Naive thymus-derived CD4-positive, alpha-beta T cell (primary cell): ENCODE results near the gene PLCL2. TPM values are rescaled to one million over a fixed set of nuclear protein-coding genes. Genes with fewer than 3 reads are reported as not detected.

Experiments used
- ATAC-seq: fragments of 150-1000 bp; cut with Tn5 transposase; 2 replicates; pipeline ENCODE4 v1.10.0; 2021; ENCODE audit warnings: mild to moderate bottlenecking, moderate library complexity
- CTCF ChIA-PET: fragments of 350-600 bp; sonication (Branson Sonifier 250); formaldehyde crosslinking; loops from one replicate; lab custom pipeline; 2021; ENCODE audit warnings: antibody characterized with exemption; lab: Charles Lee
- POLR2A ChIA-PET: fragments of 350-600 bp; sonication (Branson Sonifier 250); formaldehyde crosslinking; loops from one replicate; lab custom pipeline; 2021; ENCODE audit warnings: antibody characterized with exemption, inconsistent platforms; lab: Charles Lee
- DNase-seq, 9 donors: peaks; one replicate each; pipeline versions ENCODE4 v3.0.0 to v3.0.0-alpha.2; 2020 to 2022; ENCODE audit warnings: mixed read lengths in 1 of 9
- H3K27ac ChIP-seq: one replicate; pipeline ENCODE4 v1.7.0; 2013; ENCODE audit warnings: mild to moderate bottlenecking, low read depth, low read length, moderate library complexity
- H3K27me3 ChIP-seq, 2 donors: one replicate each; pipeline ENCODE4 v1.7.0; 2013; ENCODE audit warnings: low read length in 2 of 2, mild to moderate bottlenecking in 2 of 2, moderate library complexity in 2 of 2; ENCODE audit not compliant: control insufficient read depth in 2 of 2, insufficient read depth in 2 of 2
- H3K36me3 ChIP-seq, 3 experiments: 1 replicate in 2 of 3; 2 replicates in 1 of 3; pipeline ENCODE4 v1.7.0; 2013; ENCODE audit warnings: low read length in 3 of 3, mild to moderate bottlenecking in 3 of 3, moderate library complexity in 1 of 3; ENCODE audit not compliant: insufficient read depth in 3 of 3, control insufficient read depth in 2 of 3
- H3K4me1 ChIP-seq, 2 donors: one replicate each; pipeline ENCODE4 v1.7.0; 2013; ENCODE audit warnings: low read length in 2 of 2, mild to moderate bottlenecking in 2 of 2, moderate library complexity in 1 of 2; ENCODE audit not compliant: control insufficient read depth in 2 of 2, insufficient read depth in 2 of 2
- H3K4me3 ChIP-seq: 2 replicates; pipeline ENCODE4 v1.7.0; 2013; ENCODE audit warnings: mild to moderate bottlenecking, low read length
- H3K9me3 ChIP-seq, 3 experiments: 1 replicate in 2 of 3; 2 replicates in 1 of 3; pipeline ENCODE4 v1.7.0; 2013; ENCODE audit warnings: low read length in 3 of 3; ENCODE audit not compliant: control insufficient read depth in 2 of 3
- H3K27ac Mint-ChIP-seq, 9 donors: one replicate each; pipeline ENCODE4 v1.8.0; 2020 to 2022; ENCODE audit warnings: mixed read lengths in 9 of 9, mild to moderate bottlenecking in 8 of 9, moderate library complexity in 5 of 9, inconsistent platforms in 2 of 9
- H3K27me3 Mint-ChIP-seq, 5 donors: one replicate each; pipeline ENCODE4 v1.8.0; 2021 to 2022; ENCODE audit warnings: mixed read lengths in 5 of 5, mild to moderate bottlenecking in 1 of 5
- H3K36me3 Mint-ChIP-seq, 5 donors: one replicate each; pipeline ENCODE4 v1.8.0; 2020 to 2022; ENCODE audit warnings: mixed read lengths in 5 of 5, mild to moderate bottlenecking in 3 of 5, inconsistent platforms in 1 of 5
- H3K4me1 Mint-ChIP-seq, 7 donors: one replicate each; pipeline ENCODE4 v1.8.0; 2020 to 2022; ENCODE audit warnings: mixed read lengths in 7 of 7, mild to moderate bottlenecking in 3 of 7, inconsistent platforms in 1 of 7
- H3K4me3 Mint-ChIP-seq, 10 donors: one replicate each; pipeline ENCODE4 v1.8.0; 2020 to 2022; ENCODE audit warnings: mild to moderate bottlenecking in 10 of 10, mixed read lengths in 10 of 10, moderate library complexity in 6 of 10, inconsistent platforms in 2 of 10
- H3K9me3 Mint-ChIP-seq, 11 donors: one replicate each; pipeline ENCODE4 v1.8.0; 2020 to 2022; ENCODE audit warnings: mixed read lengths in 11 of 11, mild to moderate bottlenecking in 4 of 11, inconsistent platforms in 1 of 11, moderate library complexity in 1 of 11
- intact Hi-C, 2 donors: fragments of 100-400 bp; cut with micrococcal nuclease; formaldehyde crosslinking; loops; one replicate each; pipeline ENCODE4 v1.15.1; 2023
- polyA plus RNA-seq, 2 donors: library from polyadenylated mRNA; unstranded; fragments of 300-500 nt; fragmentation: Illumina TruSeq; gene quantifications; one replicate each; pipeline ENCODE4 v1.2.3, GENCODE V29; 2021
- total RNA-seq, 6 experiments: library from RNA in 5 of 6; stranded (reverse) in 5 of 6; gene quantifications; 1 replicate in 5 of 6; 2 replicates in 1 of 6; pipeline ENCODE4 v1.2.3 and lab custom pipeline; 2021 to 2026

The PLCL2 gene
- total and polyA plus RNA-seq, 7 experiments from 2014 or later: 48.9 to 90.8 (median 64.1) TPM

- peaks cover 0 to 6% (median 0%) of the 10 kb centered on the region in 5 donors for H3K27me3 Mint-ChIP-seq
- H3K9me3 Mint-ChIP-seq: no peaks in the 10 kb centered on the region
- Histone ChIP-seq H3K27ac (no peak overlapping the region), H3K36me3 (no peaks in the 10 kb centered on the region), H3K4me1 (peaks cover 44 to 73% of the 10 kb centered on the region in 2 donors), H3K9me3 (no peaks in the 10 kb centered on the region), H3K27me3 (no peaks in the 10 kb centered on the region), H3K4me3 (no peak overlapping the region)
- DNase-seq (no peak), ATAC-seq (no peak)
- POLR2A ChIA-PET: interaction anchor here (1.2 to 7.5 kb wide), 5 partner anchors 11 to 559 kb away, joined by 3 to 87 read pairs (median 4); partner anchors contain the start of gene PLCL2
- peaks cover 42 to 94% (median 88%) of the 10 kb centered on the region in 7 donors for H3K4me1 Mint-ChIP-seq
- intact Hi-C loops: loop anchor here (5.0 to 10.0 kb wide), 6 partner anchors 178 to 1900 kb away; partner anchors contain the start of gene TBC1D5 (in 1 of the 2)
- CTCF ChIA-PET: interaction anchor here (2.3 kb wide), 1 partner anchor 8 kb away, joined by 8 read pairs; no protein-coding TSS in a partner anchor
- peaks cover 0 to 4% (median 0%) of the 10 kb centered on the region in 5 donors for H3K36me3 Mint-ChIP-seq
- peak overlapping the region in 1 of 10 donors; percentile 3 for H3K4me3 Mint-ChIP-seq
- peak overlapping the region in 8 of 9 donors; percentile 23 to 98 (median 72) for H3K27ac Mint-ChIP-seq
Observed at GRCh38 chr3:16844791-16845190, 40.0 kb upstream of the PLCL2 start.

- Histone ChIP-seq H3K27ac (no peak overlapping the region), H3K27me3 (no peaks in the 10 kb centered on the region), H3K4me3 (no peak overlapping the region), H3K36me3 (no peaks in the 10 kb centered on the region), H3K4me1 (peaks cover 42 to 70% of the 10 kb centered on the region in 2 donors), H3K9me3 (no peaks in the 10 kb centered on the region)
- peak overlapping the region in 6 of 9 donors; percentile 3 to 98 (median 46) for H3K27ac Mint-ChIP-seq
- no peak for DNase-seq
- ChIA-PET POLR2A (interaction anchor here (1.4 kb wide), 1 partner anchor 38 kb away, joined by 3 read pairs; the partner anchor contains the start of gene PLCL2), CTCF (interaction anchor here (1.0 kb wide), 1 partner anchor 18 kb away, joined by 4 read pairs; no protein-coding TSS in a partner anchor)
- H3K4me1 Mint-ChIP-seq: peaks cover 49 to 88% (median 83%) of the 10 kb centered on the region in 7 donors
- H3K27me3 Mint-ChIP-seq: peaks cover 0 to 6% (median 0%) of the 10 kb centered on the region in 5 donors
- ATAC-seq: no peak
- peaks cover 0 to 5% (median 4%) of the 10 kb centered on the region in 5 donors for H3K36me3 Mint-ChIP-seq
- peak overlapping the region in 6 of 10 donors; percentile 3 to 14 (median 10) for H3K4me3 Mint-ChIP-seq
- intact Hi-C loops: loop anchor here in 1 of 2 donors (10.0 kb wide), 3 partner anchors 362 to 1898 kb away; no protein-coding TSS in a partner anchor
- no peaks in the 10 kb centered on the region for H3K9me3 Mint-ChIP-seq
Observed at GRCh38 chr3:16846373-16847080, 38.2 kb upstream of the PLCL2 start.

DNA sequence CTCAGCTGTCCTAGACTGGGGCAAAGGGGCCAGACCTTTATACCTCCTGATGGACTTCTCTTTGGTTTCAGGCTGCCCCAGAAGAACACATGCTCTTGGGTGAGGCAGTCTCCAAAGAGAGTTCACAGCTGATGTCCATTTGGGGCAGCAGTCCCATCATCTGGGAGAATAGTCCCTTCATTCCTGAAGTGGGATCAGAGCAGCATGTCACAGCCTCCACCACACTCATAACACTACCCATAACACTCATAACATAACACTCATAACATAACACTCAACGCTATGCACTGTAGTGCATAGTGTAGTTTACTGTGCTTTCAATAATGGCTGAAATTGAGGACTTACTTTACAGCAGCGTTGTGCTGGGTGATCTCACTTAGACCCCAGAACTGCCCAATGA, 36.7 kb upstream of the PLCL2 start:
- ATAC-seq: no peak
- H3K4me3 ChIP-seq: no peak overlapping the region
- CTCF ChIA-PET: interaction anchor here (0.6 kb wide), 1 partner anchor 169 kb away, joined by 3 read pairs; no protein-coding TSS in a partner anchor
- H3K9me3 ChIP-seq: no peaks in the 10 kb centered on the region
- H3K4me1 ChIP-seq: peaks cover 36 to 55% of the 10 kb centered on the region in 2 donors
- peaks cover 38 to 73% (median 68%) of the 10 kb centered on the region in 7 donors for H3K4me1 Mint-ChIP-seq
- no peaks in the 10 kb centered on the region for H3K27me3 ChIP-seq
- peak overlapping the region in 1 of 10 donors; percentile 64 for H3K4me3 Mint-ChIP-seq
- no peak overlapping the region for H3K27ac ChIP-seq
- intact Hi-C loops: loop anchor here in 1 of 2 donors (2.0 to 10.0 kb wide), 4 partner anchors 17 to 1897 kb away; no protein-coding TSS in a partner anchor
- no peaks in the 10 kb centered on the region for H3K36me3 ChIP-seq
- POLR2A ChIA-PET: interaction anchor here (0.8 to 1.4 kb wide), 4 partner anchors 12 to 37 kb away, joined by 3 read pairs; partner anchors contain the start of gene PLCL2
- peaks cover 0 to 5% (median 4%) of the 10 kb centered on the region in 5 donors for H3K36me3 Mint-ChIP-seq
- DNase-seq: no peak
- peaks cover 0 to 8% (median 0%) of the 10 kb centered on the region in 5 donors for H3K27me3 Mint-ChIP-seq
- H3K27ac Mint-ChIP-seq: peak overlapping the region in 1 of 9 donors; percentile 64
- H3K9me3 Mint-ChIP-seq: no peaks in the 10 kb centered on the region

DNA sequence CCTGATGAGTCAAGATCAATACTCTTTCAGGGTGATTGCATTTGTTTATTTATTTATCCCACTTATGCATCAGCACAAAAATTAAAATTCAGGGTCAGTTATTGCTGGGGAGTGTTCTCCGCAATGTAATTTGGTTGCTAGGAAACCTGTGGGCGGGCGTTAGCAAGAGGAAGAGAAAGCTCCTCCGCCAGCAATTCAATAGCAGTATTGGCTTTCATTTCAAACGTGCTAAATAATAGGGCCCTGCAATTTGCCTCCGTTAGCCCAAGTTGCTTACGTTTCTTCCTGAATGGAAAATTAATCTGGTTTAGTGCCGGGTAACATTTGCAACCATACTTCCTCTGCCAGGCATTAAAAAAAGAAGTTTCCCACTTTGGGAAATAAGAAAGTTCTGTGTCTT, 35.5 kb upstream of the PLCL2 start:
- Mint-ChIP-seq H3K27ac (peak overlapping the region; percentile 69 to 92 (median 83)), H3K27me3 (peaks cover 0 to 8% (median 0%) of the 10 kb centered on the region in 5 donors), H3K36me3 (peaks cover 0 to 5% (median 4%) of the 10 kb centered on the region in 5 donors), H3K4me3 (peak overlapping the region; percentile 43 to 85 (median 79)), H3K9me3 (no peaks in the 10 kb centered on the region), H3K4me1 (peaks cover 29 to 61% (median 56%) of the 10 kb centered on the region in 7 donors)
- DNase-seq (peak; percentile 20 to 74 (median 59)), ATAC-seq (peak; percentile 89)
- peak overlapping the region; percentile 14 for H3K4me3 ChIP-seq
- POLR2A ChIA-PET: interaction anchor here (0.5 to 2.0 kb wide), 10 partner anchors 8 to 1582 kb away, joined by 3 to 8 read pairs (median 3); partner anchors contain the start of gene PLCL2
- no peaks in the 10 kb centered on the region for H3K27me3 ChIP-seq
- H3K27ac ChIP-seq: peak overlapping the region; percentile 54
- H3K4me1 ChIP-seq: peaks cover 24 to 43% of the 10 kb centered on the region in 2 donors
- H3K36me3 ChIP-seq: no peaks in the 10 kb centered on the region
- intact Hi-C loops: loop anchor here (1.0 to 10.0 kb wide), 6 partner anchors 8 to 1896 kb away; partner anchors contain the start of gene PLCL2 (in 1 of the 2)
- no peaks in the 10 kb centered on the region for H3K9me3 ChIP-seq
- CTCF ChIA-PET: interaction anchor here (0.6 to 1.0 kb wide), 3 partner anchors 20 to 1884 kb away, joined by 3 to 7 read pairs (median 3); no protein-coding TSS in a partner anchor

DNA sequence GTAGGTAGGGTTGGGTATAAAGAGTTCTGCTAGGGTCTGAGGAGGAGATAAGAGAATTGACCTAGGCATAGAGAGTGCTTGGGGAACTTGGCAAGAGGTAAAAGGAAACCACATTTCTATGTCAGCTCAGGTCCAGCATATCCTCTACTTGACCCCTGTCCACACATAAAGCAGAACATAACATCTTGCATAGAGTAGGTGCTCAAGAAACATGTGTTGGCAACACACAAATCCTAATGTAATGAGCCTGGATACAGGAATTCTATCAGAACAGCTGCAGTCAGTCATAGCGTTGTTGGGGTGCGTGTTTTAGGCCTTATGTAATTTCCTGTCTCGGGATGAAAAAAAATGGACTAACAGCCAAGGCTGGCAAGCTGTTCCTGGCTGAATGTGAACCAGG, 35.0 kb upstream of the PLCL2 start:
- no peaks in the 10 kb centered on the region for H3K27me3 ChIP-seq
- H3K27ac ChIP-seq: peak overlapping the region; percentile 54
- no peak for DNase-seq
- ATAC-seq: peak; percentile 66
- H3K4me1 Mint-ChIP-seq: peaks cover 28 to 55% (median 51%) of the 10 kb centered on the region in 7 donors
- CTCF ChIA-PET: interaction anchor here (0.6 to 1.0 kb wide), 2 partner anchors 21 to 1884 kb away, joined by 3 to 7 read pairs; no protein-coding TSS in a partner anchor
- intact Hi-C loops: loop anchor here (1.0 to 10.0 kb wide), 6 partner anchors 8 to 1895 kb away; partner anchors contain the start of gene PLCL2 (in 1 of the 2)
- H3K36me3 ChIP-seq: no peaks in the 10 kb centered on the region
- POLR2A ChIA-PET: interaction anchor here (0.6 to 2.0 kb wide), 6 partner anchors 8 to 533 kb away, joined by 3 to 8 read pairs (median 4); partner anchors contain the start of gene PLCL2
- no peaks in the 10 kb centered on the region for H3K9me3 Mint-ChIP-seq
- H3K4me3 ChIP-seq: peak overlapping the region; percentile 14
- peaks cover 0 to 5% (median 4%) of the 10 kb centered on the region in 5 donors for H3K36me3 Mint-ChIP-seq
- peak overlapping the region; percentile 43 to 85 (median 79) for H3K4me3 Mint-ChIP-seq
- H3K9me3 ChIP-seq: no peaks in the 10 kb centered on the region
- H3K27ac Mint-ChIP-seq: peak overlapping the region in 8 of 9 donors; percentile 69 to 92 (median 84)
- peaks cover 0 to 11% (median 0%) of the 10 kb centered on the region in 5 donors for H3K27me3 Mint-ChIP-seq
- peaks cover 20 to 37% of the 10 kb centered on the region in 2 donors for H3K4me1 ChIP-seq

GRCh38 chr3:16855497-16855896, 29.3 kb upstream of the PLCL2 start:
- Mint-ChIP-seq H3K27me3 (peaks cover 0 to 36% (median 0%) of the 10 kb centered on the region in 5 donors), H3K4me1 (peaks cover 0 to 9% (median 4%) of the 10 kb centered on the region in 7 donors), H3K36me3 (peaks cover 0 to 5% (median 2%) of the 10 kb centered on the region in 5 donors), H3K9me3 (no peaks in the 10 kb centered on the region), H3K4me3 (no peak overlapping the region), H3K27ac (no peak overlapping the region)
- POLR2A ChIA-PET: no interaction called here
- no peaks in the 10 kb centered on the region for H3K4me1 ChIP-seq
- ATAC-seq: no peak
- H3K27ac ChIP-seq: no peak overlapping the region
- CTCF ChIA-PET: no interaction called here
- H3K9me3 ChIP-seq: no peaks in the 10 kb centered on the region
- intact Hi-C loops: no loop called here
- no peak for DNase-seq
- no peaks in the 10 kb centered on the region for H3K27me3 ChIP-seq
- no peaks in the 10 kb centered on the region for H3K36me3 ChIP-seq
- no peak overlapping the region for H3K4me3 ChIP-seq
